GM21825 (cell line): ENCODE data around the gene TRIO.
A peak's percentile ranks its signal among the peaks of the same experiment; 100 is the strongest.

Experiments
- ATAC-seq: cut with Tn5 transposase; IDR thresholded peaks from one replicate; pipeline ENCODE4 v1.9.1; 2021; ENCODE audit warnings: mild to moderate bottlenecking, moderate library complexity; ENCODE audit not compliant: unreplicated experiment

TRIO gene

GRCh38 chr5:14145435-14146334, 2.5 kb downstream of the TRIO start:
- ATAC-seq = no peak

- ATAC-seq = no peak
These were observed 3.6 kb downstream of the TRIO start for GRCh38 chr5:14146725-14147124.

- no peak for ATAC-seq
These were observed 4.1 kb downstream of the TRIO start for GRCh38 chr5:14147210-14147609.

GRCh38 chr5:14148483-14148882, 5.3 kb downstream of the TRIO start:
- no peak for ATAC-seq

GRCh38 chr5:14148890-14149671, 5.9 kb downstream of the TRIO start:
- ATAC-seq = peak; percentile 21

GRCh38 chr5:14149672-14150274, 6.6 kb downstream of the TRIO start:
- no peak for ATAC-seq

GRCh38 chr5:14151416-14151815, 8.3 kb downstream of the TRIO start:
- ATAC-seq = no peak

GRCh38 chr5:14153071-14153864, 10.1 kb downstream of the TRIO start:
- no peak for ATAC-seq

GRCh38 chr5:14153932-14154731, 11.0 kb downstream of the TRIO start:
- ATAC-seq = peak; percentile 43

- ATAC-seq = peak; percentile 57
These were observed 11.9 kb downstream of the TRIO start for GRCh38 chr5:14155075-14155474.

- no peak for ATAC-seq
These were observed 12.6 kb downstream of the TRIO start for GRCh38 chr5:14155739-14156138.

- peak; percentile 1 for ATAC-seq
These were observed 13.1 kb downstream of the TRIO start for GRCh38 chr5:14156290-14156649.

GRCh38 chr5:14156650-14157492, 13.7 kb downstream of the TRIO start:
- peak; percentile 53 for ATAC-seq

- no peak for ATAC-seq
These were observed 14.3 kb downstream of the TRIO start for GRCh38 chr5:14157493-14157782.

GRCh38 chr5:14158890-14159666, 15.9 kb downstream of the TRIO start:
- ATAC-seq = no peak

GRCh38 chr5:14161825-14162556, 18.8 kb downstream of the TRIO start:
- ATAC-seq = no peak

- ATAC-seq = no peak
These were observed 21.3 kb downstream of the TRIO start for GRCh38 chr5:14164164-14165163.
